GM10847 (cell line): ENCODE measurements around the gene CLDN24.

Experiments
- POLR2A ChIP-seq: IDR thresholded peaks from 2 replicates; pipeline ENCODE4 v1.6.1; 2011; ENCODE audit not compliant: insufficient read length; ENCODE audit errors: extremely low read depth

The CLDN24 gene

GRCh38 chr4:183350317-183351071 is 28.3 kb upstream of the CLDN24 start:
- TF ChIP-seq POLR2A, result no peak

DNA sequence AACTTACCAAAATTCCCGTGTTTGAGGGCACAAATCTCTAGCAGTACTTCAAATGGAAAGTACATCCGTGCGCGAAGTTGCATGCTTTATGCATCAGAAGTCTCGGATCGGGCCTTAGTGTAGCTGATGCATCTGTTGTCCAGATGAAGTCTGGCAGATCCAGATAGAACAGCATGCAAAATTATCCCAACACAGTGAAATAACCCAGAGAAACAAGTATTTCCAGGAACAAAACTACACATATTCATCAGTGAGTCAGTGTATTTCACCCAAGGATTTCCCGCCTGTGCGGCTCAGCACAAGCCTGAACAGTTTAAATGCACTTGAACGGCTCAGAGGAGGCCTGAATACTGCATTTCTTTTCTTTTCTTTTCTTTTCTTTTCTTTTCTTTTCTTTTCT is 27.4 kb upstream of the CLDN24 start:
- TF ChIP-seq POLR2A, result no peak

DNA sequence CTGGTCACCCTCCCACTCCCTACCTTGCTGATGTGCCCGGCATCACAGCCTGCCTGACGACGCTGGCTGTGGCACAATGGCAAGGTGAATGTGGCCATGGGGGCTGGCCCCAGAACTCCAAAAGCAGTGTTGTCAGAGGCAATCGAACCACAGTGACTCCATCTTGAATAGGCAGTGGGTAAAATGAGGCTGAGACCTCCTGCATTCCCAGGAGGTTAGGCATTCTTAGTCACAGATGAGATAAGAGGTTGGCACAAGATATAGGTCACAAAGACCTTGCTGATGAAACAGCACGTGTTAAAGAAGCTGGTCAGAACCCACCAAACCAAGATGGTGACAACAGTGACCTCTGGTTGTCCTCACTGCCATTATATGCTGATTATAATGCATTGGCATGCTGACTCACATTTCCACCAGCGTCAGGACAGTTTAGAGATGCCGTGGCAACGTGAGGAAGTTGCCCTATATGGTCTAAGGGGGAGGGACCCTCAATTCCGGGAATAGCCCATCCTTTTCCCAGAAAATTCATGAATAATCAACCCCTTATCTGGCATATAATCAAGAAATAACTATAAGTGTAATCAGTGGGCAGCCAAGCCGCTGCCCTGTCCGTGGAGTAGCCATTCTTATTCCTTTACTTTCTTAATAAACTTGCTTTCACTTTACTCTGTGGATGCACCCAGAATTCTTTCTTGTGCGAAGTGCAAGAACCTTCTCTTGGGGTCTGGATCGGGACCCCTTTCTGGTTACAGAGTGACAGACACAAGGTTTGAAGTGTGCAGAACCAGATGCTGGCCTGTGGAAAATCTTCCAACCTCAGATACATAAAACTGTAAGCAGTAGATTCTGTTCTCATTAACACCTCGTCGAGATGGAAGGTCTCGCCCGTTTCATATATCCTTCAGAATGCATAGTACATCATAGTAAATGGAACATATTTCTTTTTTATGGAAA is 26.8 kb upstream of the CLDN24 start:
- no peak for TF ChIP-seq POLR2A

GRCh38 chr4:183348136-183348535 is 25.9 kb upstream of the CLDN24 start:
- TF ChIP-seq POLR2A, result no peak

- no peak for TF ChIP-seq POLR2A
Measured at GRCh38 chr4:183347566-183347965, 25.3 kb upstream of the CLDN24 start.

- TF ChIP-seq POLR2A, result no peak
Measured at GRCh38 chr4:183347146-183347545, 24.9 kb upstream of the CLDN24 start.

GRCh38 chr4:183345261-183345660 is 23.0 kb upstream of the CLDN24 start:
- no peak for TF ChIP-seq POLR2A

GRCh38 chr4:183344523-183345255 is 22.5 kb upstream of the CLDN24 start:
- no peak for TF ChIP-seq POLR2A

GRCh38 chr4:183343730-183344129 is 21.5 kb upstream of the CLDN24 start:
- no peak for TF ChIP-seq POLR2A

DNA sequence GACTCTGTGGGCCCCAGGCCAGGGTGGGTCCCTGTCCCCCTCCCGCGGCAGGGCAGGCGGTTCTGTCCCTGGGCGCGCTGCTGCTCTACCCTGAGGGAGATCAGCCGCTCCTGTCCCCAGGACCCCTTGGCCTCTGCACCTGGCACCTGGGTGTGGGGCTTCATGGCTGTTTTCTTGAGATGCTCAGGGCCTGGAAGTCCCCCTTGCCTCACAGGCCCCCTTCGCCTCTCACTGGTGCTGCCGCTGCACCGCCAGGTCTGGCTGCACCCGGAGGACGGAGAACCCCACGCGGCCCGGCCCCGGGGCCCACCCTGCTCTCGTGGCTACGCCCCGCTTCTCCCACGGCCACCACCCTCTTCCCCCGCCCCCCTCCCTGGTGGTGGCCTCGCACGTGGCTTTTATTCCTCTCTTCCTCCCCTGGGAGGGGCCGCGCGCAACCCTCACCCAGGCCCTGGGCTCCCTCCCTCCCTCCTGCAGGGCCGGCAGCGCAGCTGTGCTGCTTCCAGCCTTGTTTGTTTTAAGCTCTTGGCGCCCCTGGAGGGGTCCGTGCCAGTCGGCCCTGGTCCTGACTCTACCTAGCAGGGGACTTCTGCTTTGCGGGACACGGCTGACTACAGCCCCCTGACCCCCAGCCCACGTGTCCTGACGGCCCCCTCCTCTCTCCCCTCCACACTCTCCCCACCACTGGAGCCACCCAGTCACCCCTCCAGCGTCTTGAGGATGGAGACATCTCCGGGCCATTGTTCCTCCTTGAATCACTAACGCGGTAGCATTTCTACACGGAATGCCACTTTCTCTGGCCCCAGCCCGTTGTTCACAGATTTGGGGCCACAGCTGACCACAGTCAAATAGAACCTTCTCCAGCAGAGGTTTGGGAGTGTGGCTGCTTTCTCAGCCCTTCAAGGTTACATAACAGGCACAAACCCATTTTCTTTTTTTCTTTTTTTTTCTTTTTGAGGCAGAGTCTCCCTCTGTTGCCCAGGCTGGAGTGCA is 20.6 kb upstream of the CLDN24 start:
- no peak for TF ChIP-seq POLR2A

- no peak for TF ChIP-seq POLR2A
Measured at GRCh38 chr4:183337833-183338232, 15.6 kb upstream of the CLDN24 start.

GRCh38 chr4:183337349-183337748 is 15.1 kb upstream of the CLDN24 start:
- no peak for TF ChIP-seq POLR2A

DNA sequence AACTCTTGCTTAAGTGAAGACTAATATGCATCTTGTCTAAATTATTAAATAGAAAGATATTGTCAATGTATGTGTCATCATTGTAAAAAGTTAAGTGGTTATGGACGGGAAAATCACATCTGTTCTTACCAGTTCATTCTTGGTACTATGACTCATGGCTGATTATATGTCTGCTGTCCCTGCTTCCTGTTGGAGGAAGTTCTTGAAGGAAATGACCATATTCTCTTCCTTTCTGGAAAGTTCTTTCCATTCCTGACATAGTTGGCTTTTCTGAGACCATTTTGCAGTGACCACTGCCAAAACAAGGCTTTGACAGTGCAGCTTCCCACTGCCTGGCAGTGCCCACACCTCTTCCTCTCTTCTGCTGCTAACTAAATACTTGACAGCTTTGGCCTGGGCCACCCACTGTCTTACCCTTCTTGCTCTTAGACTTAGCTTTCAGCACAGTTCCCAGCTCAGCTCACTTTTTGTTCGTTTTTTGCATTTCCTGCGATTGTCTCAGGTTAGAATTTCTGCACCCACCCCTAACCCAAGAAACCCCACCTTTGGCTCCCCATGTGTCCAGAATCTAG is 13.2 kb upstream of the CLDN24 start:
- TF ChIP-seq POLR2A, result no peak

GRCh38 chr4:183333983-183334382 is 11.8 kb upstream of the CLDN24 start:
- no peak for TF ChIP-seq POLR2A
